RPMI8226 (cell line): ENCODE measurements around the gene CKAP5.

Experiments
- DNase-seq: peaks from one replicate; pipeline ENCODE4 v3.0.0-alpha.2; 2015

CKAP5 gene

DNA sequence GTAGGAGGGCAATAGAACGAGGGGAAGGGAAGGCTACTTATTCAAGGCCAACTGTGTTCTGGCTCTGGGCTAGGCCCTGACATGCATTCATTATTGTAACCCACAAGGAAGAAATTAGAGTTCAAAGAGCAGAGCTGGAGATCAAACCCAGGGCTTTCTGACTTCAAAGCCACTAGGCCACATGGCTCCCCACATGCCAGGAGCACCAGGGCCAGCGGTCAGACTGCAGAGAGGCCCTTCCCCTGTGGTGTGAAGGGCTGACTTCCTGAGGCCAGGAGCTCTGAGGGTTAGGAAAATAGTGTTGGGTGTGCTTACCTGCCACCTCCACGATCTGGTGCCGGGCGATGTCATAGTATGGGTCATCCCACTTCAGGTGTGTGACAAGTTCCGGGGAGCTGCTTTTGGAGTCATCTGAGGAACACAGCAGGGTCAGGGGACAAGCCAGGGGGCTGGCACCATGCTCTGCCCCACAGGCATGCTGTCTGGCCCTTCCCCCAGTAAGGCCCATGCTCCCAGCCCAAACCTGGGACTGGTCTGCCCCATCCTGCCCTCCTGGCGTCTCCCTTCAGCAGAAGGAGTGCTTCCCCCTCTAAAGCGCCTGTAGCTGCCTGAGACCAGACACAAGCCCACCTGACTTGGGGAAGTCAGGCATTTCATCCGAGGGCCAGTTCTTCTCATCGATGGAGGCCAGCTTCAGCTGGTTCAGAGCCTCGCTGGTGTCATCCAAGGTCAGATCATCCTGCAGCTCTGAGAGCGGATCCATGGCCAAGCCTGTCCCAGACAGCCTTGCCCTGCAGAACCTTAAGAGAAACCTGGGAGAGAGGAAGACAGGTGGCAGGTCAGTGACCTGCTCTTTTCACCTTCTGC is 150.5 kb downstream of the CKAP5 start:
- DNase-seq: no peak

GRCh38 chr11:46694607-46695006 is 151.5 kb downstream of the CKAP5 start:
- DNase-seq: no peak

- DNase-seq: no peak
Observed at GRCh38 chr11:46694072-46694471, 152.0 kb downstream of the CKAP5 start.

- no peak for DNase-seq
Observed at GRCh38 chr11:46693597-46694012, 152.5 kb downstream of the CKAP5 start.
